22Rv1 (cell line): Measurements from ENCODE around the gene CPXM1.

Experiments used
- ZFX ChIP-seq: fragments of 450-650 bp; IDR thresholded peaks from 2 replicates; pipeline ENCODE4 v1.6.1; 2017; ENCODE audit warnings: antibody characterized with exemption, borderline replicate concordance
- TF ChIP-seq, protein P1 (sequence below): fragments of 450-650 bp; IDR thresholded peaks from 2 replicates; pipeline ENCODE4 v1.5.1; 2017; ENCODE audit warnings: mild to moderate bottlenecking

DNA sequence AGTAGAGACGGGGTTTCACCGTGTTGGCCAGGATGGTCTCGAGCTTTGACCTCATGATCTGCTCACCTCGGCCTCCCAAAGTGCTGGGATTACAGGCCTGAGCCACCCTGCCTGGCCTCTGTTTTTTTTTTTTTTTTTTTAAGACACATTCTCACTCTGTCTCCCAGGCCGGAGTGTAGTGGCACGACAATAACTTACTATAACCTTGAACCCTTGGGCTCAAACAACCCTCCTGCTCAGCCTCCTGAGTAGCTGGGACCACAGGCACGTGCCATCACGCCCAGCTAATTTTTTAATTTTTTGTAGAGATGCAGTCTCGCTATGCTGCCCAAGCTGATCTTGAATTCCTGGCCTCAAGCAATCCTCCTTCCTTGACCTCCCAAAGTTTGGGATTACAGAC, 26.6 kb downstream of the CPXM1 start:
- TF ChIP-seq, protein P1, sequence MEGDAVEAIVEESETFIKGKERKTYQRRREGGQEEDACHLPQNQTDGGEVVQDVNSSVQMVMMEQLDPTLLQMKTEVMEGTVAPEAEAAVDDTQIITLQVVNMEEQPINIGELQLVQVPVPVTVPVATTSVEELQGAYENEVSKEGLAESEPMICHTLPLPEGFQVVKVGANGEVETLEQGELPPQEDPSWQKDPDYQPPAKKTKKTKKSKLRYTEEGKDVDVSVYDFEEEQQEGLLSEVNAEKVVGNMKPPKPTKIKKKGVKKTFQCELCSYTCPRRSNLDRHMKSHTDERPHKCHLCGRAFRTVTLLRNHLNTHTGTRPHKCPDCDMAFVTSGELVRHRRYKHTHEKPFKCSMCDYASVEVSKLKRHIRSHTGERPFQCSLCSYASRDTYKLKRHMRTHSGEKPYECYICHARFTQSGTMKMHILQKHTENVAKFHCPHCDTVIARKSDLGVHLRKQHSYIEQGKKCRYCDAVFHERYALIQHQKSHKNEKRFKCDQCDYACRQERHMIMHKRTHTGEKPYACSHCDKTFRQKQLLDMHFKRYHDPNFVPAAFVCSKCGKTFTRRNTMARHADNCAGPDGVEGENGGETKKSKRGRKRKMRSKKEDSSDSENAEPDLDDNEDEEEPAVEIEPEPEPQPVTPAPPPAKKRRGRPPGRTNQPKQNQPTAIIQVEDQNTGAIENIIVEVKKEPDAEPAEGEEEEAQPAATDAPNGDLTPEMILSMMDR = no peak
- no peak for TF ChIP-seq ZFX
